ENCODE measurements around the gene LRP5.
A peak's percentile ranks its signal among the peaks of the same experiment; 100 is the strongest.

DNA sequence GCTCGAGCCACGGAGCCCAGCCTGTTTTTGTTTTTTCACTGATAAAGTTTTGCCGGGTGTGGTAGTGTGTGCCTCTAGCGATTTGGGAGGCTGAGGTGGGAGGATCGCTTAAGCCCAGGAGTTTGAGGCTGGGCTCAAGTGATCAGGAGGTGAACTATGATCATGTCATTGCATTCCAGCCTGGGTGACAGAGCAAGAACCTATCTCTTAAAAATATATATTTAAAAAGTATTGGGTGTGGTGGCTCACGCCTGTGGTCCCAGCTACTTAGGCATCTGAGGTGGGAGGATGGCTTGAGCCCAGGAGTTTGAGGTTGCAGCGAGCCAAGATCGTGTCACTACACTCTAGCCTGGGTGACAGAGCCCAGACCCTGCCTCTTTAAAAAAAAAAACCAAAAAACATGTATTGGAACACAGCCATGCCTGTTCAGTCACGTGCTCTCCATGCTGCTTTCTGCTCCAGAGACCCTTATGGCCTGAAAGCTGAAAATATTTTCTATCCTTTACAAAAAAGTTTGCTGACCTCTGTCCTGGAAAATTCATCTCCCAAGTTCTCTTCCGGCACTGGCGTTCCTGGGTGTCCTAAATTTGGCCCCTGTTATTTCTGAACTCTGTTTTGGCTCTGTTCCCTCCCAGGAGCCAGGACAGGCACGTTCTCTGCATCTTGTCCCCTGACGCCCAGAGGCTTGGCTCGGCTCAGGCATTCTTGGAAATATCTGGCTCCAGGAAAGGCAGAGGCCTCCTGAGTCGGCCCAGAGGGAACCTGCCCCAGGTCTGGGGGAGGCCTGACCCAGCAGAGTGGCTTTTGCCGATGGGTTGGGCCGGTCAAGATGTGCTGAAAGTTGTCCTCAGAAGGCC lies 86.8 kb downstream of the LRP5 start:
- TF ChIP-seq, protein P1, sequence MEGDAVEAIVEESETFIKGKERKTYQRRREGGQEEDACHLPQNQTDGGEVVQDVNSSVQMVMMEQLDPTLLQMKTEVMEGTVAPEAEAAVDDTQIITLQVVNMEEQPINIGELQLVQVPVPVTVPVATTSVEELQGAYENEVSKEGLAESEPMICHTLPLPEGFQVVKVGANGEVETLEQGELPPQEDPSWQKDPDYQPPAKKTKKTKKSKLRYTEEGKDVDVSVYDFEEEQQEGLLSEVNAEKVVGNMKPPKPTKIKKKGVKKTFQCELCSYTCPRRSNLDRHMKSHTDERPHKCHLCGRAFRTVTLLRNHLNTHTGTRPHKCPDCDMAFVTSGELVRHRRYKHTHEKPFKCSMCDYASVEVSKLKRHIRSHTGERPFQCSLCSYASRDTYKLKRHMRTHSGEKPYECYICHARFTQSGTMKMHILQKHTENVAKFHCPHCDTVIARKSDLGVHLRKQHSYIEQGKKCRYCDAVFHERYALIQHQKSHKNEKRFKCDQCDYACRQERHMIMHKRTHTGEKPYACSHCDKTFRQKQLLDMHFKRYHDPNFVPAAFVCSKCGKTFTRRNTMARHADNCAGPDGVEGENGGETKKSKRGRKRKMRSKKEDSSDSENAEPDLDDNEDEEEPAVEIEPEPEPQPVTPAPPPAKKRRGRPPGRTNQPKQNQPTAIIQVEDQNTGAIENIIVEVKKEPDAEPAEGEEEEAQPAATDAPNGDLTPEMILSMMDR (IDR thresholded peaks at IDR 0.05): no peak
- TF ChIP-seq POLR2A (IDR thresholded peaks at IDR 0.05): no peak
- TF ChIP-seq POLR2AphosphoS5 (IDR thresholded peaks at IDR 0.05): peak; percentile 89

All from gastroesophageal sphincter (tissue), 3 donors.